Breast epithelium (tissue), 3 donors: Measurements from ENCODE around the gene ISG20L2.

ENCODE experiments used
- CTCF ChIP-seq, 3 donors: fragments of 450-650 bp; IDR thresholded peaks; one replicate each; pipeline ENCODE4 v1.5.1; 2016 to 2017; ENCODE audit warnings: antibody characterized with exemption in 3 of 3, mild to moderate bottlenecking in 3 of 3, moderate library complexity in 3 of 3
- POLR2AphosphoS5 ChIP-seq, 3 donors: sonication (generic); formaldehyde crosslinking; IDR thresholded peaks; one replicate each; pipeline ENCODE4 v1.6.1; 2017; ENCODE audit warnings: antibody characterized with exemption in 3 of 3

GRCh38 chr1:156675210-156676113 is 53.1 kb downstream of the ISG20L2 start:
- TF ChIP-seq CTCF (IDR thresholded peaks at IDR 0.05), result no peak
- TF ChIP-seq POLR2AphosphoS5 (IDR thresholded peaks at IDR 0.05), result no peak
